ENCODE results near the gene GLUD2.

- TF ChIP-seq ETV6 (conservative IDR thresholded peaks at IDR 0.05 in 1 of 2, IDR thresholded peaks at IDR 0.05 in 1 of 2; ENCODE audit: borderline replicate concordance in 1 of 2, low read depth in 1 of 2) (no peak), SMARCA5 (IDR thresholded peaks at IDR 0.05) (no peak), FOXM1 (IDR thresholded peaks at IDR 0.05; ENCODE audit: low read depth, low read length) (no peak), EP300 (IDR thresholded peaks at IDR 0.05; ENCODE audit: borderline replicate concordance in 1 of 2, control insufficient read depth in 1 of 2, low read depth in 2 of 2, low read length in 2 of 2) (no peak), BMI1 (IDR thresholded peaks at IDR 0.05; ENCODE audit: borderline replicate concordance) (no peak)
- TF ChIP-seq, protein P1, sequence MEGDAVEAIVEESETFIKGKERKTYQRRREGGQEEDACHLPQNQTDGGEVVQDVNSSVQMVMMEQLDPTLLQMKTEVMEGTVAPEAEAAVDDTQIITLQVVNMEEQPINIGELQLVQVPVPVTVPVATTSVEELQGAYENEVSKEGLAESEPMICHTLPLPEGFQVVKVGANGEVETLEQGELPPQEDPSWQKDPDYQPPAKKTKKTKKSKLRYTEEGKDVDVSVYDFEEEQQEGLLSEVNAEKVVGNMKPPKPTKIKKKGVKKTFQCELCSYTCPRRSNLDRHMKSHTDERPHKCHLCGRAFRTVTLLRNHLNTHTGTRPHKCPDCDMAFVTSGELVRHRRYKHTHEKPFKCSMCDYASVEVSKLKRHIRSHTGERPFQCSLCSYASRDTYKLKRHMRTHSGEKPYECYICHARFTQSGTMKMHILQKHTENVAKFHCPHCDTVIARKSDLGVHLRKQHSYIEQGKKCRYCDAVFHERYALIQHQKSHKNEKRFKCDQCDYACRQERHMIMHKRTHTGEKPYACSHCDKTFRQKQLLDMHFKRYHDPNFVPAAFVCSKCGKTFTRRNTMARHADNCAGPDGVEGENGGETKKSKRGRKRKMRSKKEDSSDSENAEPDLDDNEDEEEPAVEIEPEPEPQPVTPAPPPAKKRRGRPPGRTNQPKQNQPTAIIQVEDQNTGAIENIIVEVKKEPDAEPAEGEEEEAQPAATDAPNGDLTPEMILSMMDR (IDR thresholded peaks at IDR 0.05 in 2 of 3, conservative IDR thresholded peaks at IDR 0.05 in 1 of 3; ENCODE audit: control insufficient read depth in 2 of 3, extremely low read depth in 1 of 3, insufficient read depth in 1 of 3, low read depth in 3 of 3, low read length in 3 of 3): peak in 1 of 3 experiments; percentile 35; a peak in 2 of 6 replicates
Observed at GRCh38 chrX:121000589-121000988, 46.8 kb upstream of the GLUD2 start.
